ENCODE results near the gene GBF1. TPM values are rescaled to one million over a fixed set of nuclear protein-coding genes. Genes with fewer than 3 reads are reported as not detected.

Gene GBF1
- total and polyA plus RNA-seq, 2 of the 13 experiments (the other 11 are each of a cell fraction or from before 2014, with no cell fraction given) = 17.1 to 21.9 TPM

GRCh38 chr10:102245082-102245931 is at the start of gene GBF1 (continued):
- TF ChIP-seq ZNF563 (CRISPR knock-in tag; IDR thresholded peaks at IDR 0.05) (no peak), BCL3 (CRISPR knock-in tag; IDR thresholded peaks at IDR 0.05) (no peak), ZNF205 (CRISPR knock-in tag; IDR thresholded peaks at IDR 0.05) (0 out of 2 replicates have a peak, but pooled peaks have one; percentile 17), YEATS2 (CRISPR knock-in tag; IDR thresholded peaks at IDR 0.05; ENCODE audit: borderline replicate concordance) (peak; percentile 80), KAT2B (IDR thresholded peaks at IDR 0.05; ENCODE audit: borderline replicate concordance, low read depth, low read length) (no peak), NFIC (IDR thresholded peaks at IDR 0.05; ENCODE audit: low read length) (no peak), DNMT3B (CRISPR knock-in tag; conservative IDR thresholded peaks at IDR 0.05) (no peak), ZNF280B (CRISPR knock-in tag; IDR thresholded peaks at IDR 0.05; ENCODE audit: borderline replicate concordance) (peak; percentile 57; the same call in 1 of the 2 replicates), SNAI1 (CRISPR knock-in tag; IDR thresholded peaks at IDR 0.05; ENCODE audit: borderline replicate concordance) (no peak; the same call in 1 of the 2 replicates), KDM5A (IDR thresholded peaks at IDR 0.05; ENCODE audit: borderline replicate concordance, low read length) (peak; percentile 90), ZNF350 (CRISPR knock-in tag; IDR thresholded peaks at IDR 0.05; ENCODE audit: borderline replicate concordance, low read depth) (peak; percentile 79; the same call in 1 of the 2 replicates), EP300 (IDR thresholded peaks at IDR 0.05; ENCODE audit: low read depth in 2 of 2, low read length in 2 of 2) (peak in 1 of 2 experiments; percentile 5; a peak in 1 of 4 replicates), EP300 (CRISPR knock-in tag; IDR thresholded peaks at IDR 0.05; ENCODE audit: borderline replicate concordance) (no peak), PBX2 (CRISPR knock-in tag; IDR thresholded peaks at IDR 0.05) (peak; percentile 95), RFXAP (CRISPR knock-in tag; IDR thresholded peaks at IDR 0.05; ENCODE audit: borderline replicate concordance) (peak; percentile 99), ZBTB3 (CRISPR knock-in tag; IDR thresholded peaks at IDR 0.05; ENCODE audit: borderline replicate concordance, low read depth) (no peak), ZNF782 (CRISPR knock-in tag; IDR thresholded peaks at IDR 0.05; ENCODE audit: borderline replicate concordance) (no peak), BRF2 (CRISPR knock-in tag; IDR thresholded peaks at IDR 0.05) (no peak), CBFB (CRISPR knock-in tag; IDR thresholded peaks at IDR 0.05) (peak; percentile 77), DZIP1 (CRISPR knock-in tag; IDR thresholded peaks at IDR 0.05) (peak; percentile 19; the same call in 1 of the 2 replicates), NFE2L2 (IDR thresholded peaks at IDR 0.05; ENCODE audit: low read length) (no peak)
